Cardiac fibroblast (primary cell): ENCODE data around the gene RAB40B.

ENCODE experiments used
- DNase-seq, 2 donors: peaks; one replicate each; pipeline versions ENCODE4 v3.0.0 to v3.0.0-alpha.2; 2010; ENCODE audit warnings: low read depth in 2 of 2
- H3K4me3 ChIP-seq, 2 donors: replicated peaks in 1 of 2; 1 replicate in 1 of 2; 2 replicates in 1 of 2; pipeline ENCODE4 v1.5.1; 2011; ENCODE audit warnings: low read depth in 2 of 2, low read length in 2 of 2, mild to moderate bottlenecking in 2 of 2, moderate library complexity in 1 of 2
- TF ChIP-seq, protein P1 (sequence below): IDR thresholded peaks from one replicate; pipeline ENCODE4 v1.5.1; 2011; ENCODE audit warnings: low read depth, mild to moderate bottlenecking, low read length, inconsistent platforms

Gene RAB40B

DNA sequence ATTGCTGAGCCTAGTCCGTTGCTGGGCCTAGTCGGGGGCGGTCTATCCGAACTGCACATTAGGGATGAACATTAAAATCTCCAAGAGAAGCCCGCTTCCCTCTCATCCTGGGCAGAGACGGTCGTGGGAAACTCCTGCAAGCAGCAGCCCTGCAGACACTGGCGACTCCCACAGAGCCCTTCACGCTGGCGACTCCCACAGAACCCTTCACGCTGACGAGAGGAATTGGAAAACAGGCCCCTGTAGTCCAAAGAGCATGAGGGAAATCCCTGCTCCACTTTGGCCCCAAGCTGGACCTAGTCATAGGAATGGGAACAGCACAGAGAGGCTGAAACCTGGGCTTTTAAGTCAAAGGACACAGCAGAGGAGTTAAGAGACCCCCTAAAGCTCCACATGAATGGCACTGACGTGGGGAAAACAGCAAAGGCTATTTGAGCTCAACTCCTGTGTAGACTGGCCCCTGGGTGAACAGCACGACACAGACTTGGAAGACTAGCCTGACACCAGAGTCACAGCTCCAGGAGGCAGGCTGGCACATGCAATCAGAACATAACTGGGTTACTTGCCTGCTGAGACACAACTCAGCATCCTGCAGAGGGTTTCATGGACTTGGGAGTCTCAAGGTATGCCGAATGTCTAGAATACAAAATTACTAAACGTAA, 92.4 kb downstream of the RAB40B start:
- TF ChIP-seq, protein P1, sequence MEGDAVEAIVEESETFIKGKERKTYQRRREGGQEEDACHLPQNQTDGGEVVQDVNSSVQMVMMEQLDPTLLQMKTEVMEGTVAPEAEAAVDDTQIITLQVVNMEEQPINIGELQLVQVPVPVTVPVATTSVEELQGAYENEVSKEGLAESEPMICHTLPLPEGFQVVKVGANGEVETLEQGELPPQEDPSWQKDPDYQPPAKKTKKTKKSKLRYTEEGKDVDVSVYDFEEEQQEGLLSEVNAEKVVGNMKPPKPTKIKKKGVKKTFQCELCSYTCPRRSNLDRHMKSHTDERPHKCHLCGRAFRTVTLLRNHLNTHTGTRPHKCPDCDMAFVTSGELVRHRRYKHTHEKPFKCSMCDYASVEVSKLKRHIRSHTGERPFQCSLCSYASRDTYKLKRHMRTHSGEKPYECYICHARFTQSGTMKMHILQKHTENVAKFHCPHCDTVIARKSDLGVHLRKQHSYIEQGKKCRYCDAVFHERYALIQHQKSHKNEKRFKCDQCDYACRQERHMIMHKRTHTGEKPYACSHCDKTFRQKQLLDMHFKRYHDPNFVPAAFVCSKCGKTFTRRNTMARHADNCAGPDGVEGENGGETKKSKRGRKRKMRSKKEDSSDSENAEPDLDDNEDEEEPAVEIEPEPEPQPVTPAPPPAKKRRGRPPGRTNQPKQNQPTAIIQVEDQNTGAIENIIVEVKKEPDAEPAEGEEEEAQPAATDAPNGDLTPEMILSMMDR: no peak
- DNase-seq: no peak
- H3K4me3 ChIP-seq: no peak overlapping the region
